HG03565 (cell line): ENCODE results near the gene PHETA2.
"Not testable (repeated sequence)": the region's sequence is repeated elsewhere in the genome, so short reads cannot be mapped to it uniquely, and the experiment has no call there.

ENCODE experiments used
- ATAC-seq: cut with Tn5 transposase; IDR thresholded peaks from one replicate; pipeline ENCODE4 v1.9.1; 2021; ENCODE audit warnings: mild to moderate bottlenecking, moderate library complexity; ENCODE audit not compliant: unreplicated experiment

PHETA2 gene

DNA sequence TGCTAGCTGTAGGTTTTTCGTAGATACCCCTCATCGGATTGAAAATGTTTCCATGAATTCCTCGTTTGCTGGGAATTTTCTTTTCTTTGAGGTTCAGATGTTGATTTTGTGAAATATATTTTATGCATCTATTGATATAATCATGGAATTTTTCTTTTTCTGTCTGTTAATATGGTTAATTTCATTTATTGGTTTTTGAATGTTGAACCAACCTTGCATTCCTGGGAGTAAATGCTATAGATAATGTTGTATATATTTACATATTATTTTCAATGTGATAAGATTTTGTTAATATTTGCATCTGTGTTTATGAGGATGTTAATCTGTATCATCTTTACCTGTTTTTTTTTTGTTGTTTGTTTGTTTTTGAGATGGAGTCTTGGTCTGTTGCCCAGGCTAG lies 27.2 kb downstream of the PHETA2 start:
- ATAC-seq = no peak

DNA sequence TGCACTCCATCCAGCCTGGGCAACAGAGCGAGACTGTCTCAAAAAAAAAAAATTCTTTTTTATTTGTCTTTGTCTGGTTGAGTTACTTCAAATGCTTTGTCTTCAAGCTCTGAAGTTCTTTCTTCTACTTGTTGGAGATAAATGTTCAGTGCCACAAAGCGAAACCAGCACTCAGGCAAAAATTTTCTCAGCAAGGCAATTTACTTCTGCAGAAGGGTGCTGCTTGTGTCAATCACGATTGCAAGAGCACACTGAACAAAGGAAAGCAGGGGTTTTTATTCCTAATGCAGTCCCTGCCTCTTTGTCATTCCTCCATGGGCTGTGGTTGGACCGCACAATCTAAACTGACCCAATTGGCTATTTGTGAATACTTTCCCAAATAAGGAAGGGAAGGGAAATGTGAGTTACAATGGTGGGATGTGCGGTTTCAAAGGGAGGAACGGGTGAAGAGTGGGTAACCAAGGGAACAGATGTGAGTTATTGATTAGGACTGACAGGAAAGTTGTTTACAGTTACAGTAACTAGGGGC lies 30.3 kb downstream of the PHETA2 start:
- not testable (repeated sequence) for ATAC-seq

DNA sequence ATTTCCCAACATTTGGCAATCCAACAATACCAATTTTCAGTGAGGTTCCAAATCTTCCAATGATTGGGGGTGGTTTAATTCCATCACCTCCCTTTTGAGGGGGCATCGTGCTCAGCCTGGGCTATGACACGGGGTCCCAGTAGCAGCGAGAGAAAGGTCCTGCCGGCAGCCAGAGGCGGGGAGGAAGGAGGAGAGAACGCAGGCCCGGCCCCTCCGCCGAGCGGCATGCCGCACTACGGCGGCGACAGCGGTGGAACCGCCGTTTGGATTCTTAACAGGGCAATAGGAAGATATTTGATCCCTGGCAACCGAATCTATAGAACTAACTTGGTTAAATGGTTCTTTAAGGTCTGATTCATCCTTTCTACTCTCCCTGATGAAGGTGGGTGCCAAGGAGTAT lies 34.8 kb downstream of the PHETA2 start:
- ATAC-seq = no peak

DNA sequence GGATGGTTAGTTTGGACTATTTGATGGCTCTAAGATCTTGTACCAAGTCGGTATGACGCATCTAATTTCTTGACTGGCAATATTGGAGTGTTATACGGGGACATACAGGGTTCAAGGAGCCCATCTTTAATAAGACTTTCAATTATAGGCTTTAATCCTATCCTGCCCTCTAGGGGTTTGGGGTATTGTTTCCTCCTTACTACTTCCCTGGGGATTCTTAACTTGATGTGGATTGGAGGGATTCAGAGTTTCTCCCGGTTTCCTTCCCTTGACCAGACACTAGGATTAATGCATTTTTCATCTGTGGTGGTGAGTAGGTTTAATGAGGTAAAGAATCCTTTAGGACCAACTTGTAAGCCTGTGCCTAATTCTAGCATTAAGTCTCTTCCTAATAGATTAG lies 37.8 kb downstream of the PHETA2 start:
- ATAC-seq = no peak

DNA sequence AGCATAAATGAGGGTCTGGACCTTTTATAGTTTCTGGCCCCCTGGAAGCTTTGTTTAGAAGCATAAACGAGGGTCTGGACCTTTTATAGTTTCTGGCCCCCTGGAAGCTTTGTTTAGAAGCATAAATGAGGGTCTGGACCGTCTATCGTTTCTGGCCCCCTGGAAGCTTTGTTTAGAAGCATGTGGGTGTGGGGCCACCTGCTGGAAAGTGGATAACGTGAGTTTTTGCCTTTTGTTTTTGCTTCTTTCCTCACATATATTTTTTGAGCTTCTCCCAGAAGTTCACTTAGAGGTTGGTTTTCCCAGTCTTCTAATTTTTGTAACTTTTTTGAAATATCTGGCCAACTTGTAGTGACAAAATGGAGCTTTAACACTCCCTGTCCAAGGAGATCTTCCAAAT lies 38.7 kb downstream of the PHETA2 start:
- not testable (repeated sequence) for ATAC-seq

DNA sequence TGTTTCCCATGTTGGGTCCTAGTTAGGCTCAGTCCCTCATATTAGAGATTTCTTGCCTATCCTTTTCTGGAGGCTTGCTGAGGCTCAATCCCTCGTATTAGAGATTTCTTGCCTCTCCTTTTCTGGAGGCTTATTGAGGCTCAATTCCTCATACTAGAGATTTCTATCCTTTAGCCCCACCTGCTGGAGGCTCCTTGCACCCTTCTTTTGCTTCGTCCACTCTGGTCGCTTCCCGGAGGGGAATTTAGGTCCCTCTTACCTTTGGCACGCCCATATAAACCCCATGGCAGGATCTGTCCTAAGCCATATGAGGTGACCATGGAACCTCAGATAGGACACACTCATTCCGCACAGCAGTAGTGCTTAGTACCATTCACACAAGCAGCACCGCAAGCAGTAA lies 40.7 kb downstream of the PHETA2 start:
- no peak for ATAC-seq

DNA sequence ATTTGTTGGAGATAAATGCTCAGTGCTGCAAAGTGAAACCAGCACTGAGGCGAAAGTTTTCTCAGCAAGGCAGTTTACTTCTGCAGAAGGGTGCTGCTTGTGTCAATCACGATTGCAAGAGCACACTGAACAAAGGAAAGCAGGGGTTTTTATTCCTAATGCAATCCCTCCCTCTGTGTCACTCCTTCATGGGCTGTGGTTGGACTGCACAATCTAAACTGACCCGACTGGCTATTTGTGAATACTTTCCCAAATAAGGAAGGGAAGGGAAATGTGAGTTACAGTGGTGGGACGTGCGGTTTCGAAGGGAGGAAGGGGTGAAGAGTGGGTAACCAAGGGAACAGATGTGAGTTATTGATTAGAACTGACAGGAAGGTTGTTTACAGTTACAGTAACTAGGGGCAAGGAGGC lies 41.4 kb downstream of the PHETA2 start:
- ATAC-seq = not testable (repeated sequence)

DNA sequence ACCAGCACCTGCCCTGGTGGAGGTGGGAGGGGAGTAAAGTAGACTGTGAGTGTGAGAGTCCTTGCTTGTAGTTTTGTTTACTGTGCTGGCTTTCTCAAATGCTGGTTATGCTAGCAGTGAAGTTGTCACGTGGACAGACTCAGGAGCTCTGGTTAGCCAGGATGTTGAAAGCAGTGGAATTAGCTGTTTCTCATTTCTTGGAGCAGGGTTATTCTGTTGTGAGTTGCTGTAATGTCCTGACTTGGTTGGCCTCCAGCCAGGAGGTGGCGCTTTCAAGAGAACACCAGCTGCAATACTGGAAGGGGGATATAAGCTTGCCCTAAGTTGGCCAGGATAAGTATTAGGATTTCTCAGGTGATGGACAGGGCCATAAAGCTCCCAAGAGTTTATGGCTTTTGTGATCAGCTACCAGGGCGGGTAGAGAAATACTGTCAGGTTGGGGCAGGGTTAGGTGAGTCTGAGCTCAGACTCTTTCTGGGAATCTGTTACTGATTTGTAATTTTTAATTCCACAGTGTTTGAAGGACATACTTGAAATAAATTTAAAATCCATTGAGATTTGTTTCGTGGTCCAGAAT lies 42.9 kb downstream of the PHETA2 start:
- no peak for ATAC-seq

DNA sequence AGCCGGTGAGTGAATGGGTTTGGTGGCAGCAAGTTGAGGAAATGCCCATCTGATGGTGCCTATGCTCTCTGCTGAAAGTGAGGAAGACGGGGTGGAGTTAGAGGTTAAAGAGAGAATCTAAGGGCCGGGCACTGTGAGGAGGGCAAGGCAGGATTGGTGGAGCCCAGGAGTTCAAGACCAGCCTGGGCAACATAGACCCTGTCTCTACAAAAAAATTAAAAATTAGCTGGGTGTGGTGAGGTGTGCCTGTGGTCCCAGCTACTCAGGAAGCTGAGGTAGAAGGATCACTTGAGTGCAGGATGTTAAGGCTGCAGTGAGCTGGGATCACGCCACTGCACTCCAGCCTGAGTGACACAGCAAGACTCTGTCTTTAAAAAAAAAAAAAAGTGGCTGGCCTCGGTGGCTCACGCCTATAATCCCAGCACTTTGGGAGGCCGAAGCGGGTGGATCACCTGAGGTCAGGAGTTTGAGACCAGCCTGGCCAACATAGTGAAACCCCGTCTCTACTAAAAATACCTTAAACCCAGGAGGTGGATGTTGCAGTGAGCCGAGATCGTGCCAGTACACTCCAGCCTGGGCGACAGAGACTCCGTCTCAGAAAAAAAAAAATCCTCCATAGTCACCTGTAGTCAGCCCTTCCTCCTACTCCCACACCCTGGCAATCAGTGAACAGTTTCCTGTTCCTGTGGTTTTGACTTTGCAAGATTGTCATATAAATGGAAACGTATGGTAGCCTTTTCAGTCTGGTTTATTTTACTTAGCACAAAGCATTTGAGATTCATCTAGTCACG lies 46.4 kb downstream of the PHETA2 start:
- ATAC-seq = not testable (repeated sequence)

DNA sequence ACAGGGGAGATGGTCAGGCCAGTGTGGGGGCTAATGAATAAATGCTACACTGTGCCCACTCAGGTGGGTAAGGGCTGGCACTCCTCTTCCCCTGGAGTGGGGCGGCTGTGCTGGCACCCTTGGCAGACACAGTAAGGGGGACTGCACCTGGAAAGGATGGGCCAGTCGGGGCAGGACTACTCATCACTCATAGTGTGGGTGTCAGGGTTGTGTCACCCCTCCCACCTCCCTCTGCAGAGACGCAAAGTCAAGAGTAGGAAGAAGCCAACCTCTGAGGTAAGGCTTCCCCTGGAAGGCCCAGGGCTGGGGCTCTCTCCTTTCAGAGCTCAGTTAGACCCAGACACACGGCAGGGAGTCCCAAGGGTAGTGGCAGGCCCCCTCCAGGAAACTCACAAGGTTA lies 49.5 kb downstream of the PHETA2 start:
- ATAC-seq = not testable (repeated sequence)

DNA sequence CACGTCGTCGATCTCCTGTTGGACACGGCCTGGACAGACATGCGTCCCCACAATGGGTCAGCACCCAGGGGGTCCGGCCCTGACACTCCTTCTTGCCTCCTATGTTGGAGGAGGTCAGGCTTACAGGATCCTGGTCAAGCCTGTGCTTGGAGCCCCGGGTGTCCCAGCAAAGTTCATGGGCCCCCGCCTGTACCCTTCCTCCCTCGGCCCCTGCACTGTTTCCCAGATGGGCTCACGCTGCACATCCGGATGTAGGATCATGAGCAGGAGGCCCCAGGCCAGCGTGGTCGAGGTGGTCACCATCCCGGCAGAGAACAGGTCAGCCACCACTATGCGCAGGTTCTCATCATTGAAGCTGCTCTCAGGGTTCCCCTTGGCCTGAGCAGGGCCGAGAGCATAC lies 53.6 kb downstream of the PHETA2 start:
- no peak for ATAC-seq

DNA sequence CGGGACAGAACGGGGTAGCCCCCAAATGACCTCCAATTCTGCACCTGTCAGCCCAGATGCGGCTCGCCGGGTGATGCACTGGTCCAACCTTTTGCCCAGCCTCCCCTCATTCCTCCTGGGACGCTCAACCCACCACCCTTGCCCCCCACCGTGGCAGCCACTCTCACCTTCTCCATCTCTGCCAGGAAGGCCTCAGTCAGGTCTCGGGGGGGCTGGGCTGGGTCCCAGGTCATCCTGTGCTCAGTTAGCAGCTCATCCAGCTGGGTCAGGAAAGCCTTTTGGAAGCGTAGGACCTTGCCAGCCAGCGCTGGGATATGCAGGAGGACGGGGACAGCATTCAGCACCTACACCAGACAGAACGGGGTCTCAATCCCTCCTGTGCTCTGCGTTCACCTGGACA lies 54.0 kb downstream of the PHETA2 start:
- ATAC-seq = not testable (repeated sequence)
